ENCODE results near the gene LAMA2. TPM values are rescaled to one million over a fixed set of nuclear protein-coding genes. Genes with fewer than 3 reads are reported as not detected.

LAMA2 gene
- total and polyA plus RNA-seq, 5 donors from 2014 or later, result 0.06 to 0.47 (median 0.09) TPM

- DNase-seq (no peak), ATAC-seq (ENCODE audit: low read depth in 2 of 2) (no peak)
- no peak overlapping the region for H3K27ac ChIP-seq (ENCODE audit: insufficient read depth, low read length, poor library complexity, severe bottlenecking)
- no peaks in the 10 kb centered on the region for H3K4me1 ChIP-seq (ENCODE audit: control insufficient read depth, insufficient read depth, low read length, poor library complexity, severe bottlenecking)
- H3K4me1 Mint-ChIP-seq, result no peaks in the 10 kb centered on the region
- no peak overlapping the region for H3K27ac Mint-ChIP-seq
- H3K27me3 ChIP-seq (ENCODE audit: control insufficient read depth, insufficient read depth, low read length), result no peaks in the 10 kb centered on the region
- no peak overlapping the region for H3K4me3 ChIP-seq (ENCODE audit: low read depth, low read length)
- no peak overlapping the region for H3K4me3 Mint-ChIP-seq
- H3K36me3 ChIP-seq (ENCODE audit: control insufficient read depth, insufficient read depth, low read length), result no peaks in the 10 kb centered on the region
- H3K36me3 Mint-ChIP-seq, result no peaks in the 10 kb centered on the region
- peaks cover 0 to 1% (median 0%) of the 10 kb centered on the region in 7 donors for H3K9me3 Mint-ChIP-seq
- no peaks in the 10 kb centered on the region for H3K9me3 ChIP-seq (ENCODE audit: control insufficient read depth in 2 of 2, low read length in 2 of 2)
- H3K27me3 Mint-ChIP-seq, result peaks cover 7% of the 10 kb centered on the region
These were observed 630.5 kb downstream of the LAMA2 start for GRCh38 chr6:129513471-129513870.

GRCh38 chr6:129515004-129515403 is 632.1 kb downstream of the LAMA2 start:
- Histone ChIP-seq H3K9me3 (ENCODE audit: control insufficient read depth in 2 of 2, low read length in 2 of 2) (no peaks in the 10 kb centered on the region), H3K36me3 (ENCODE audit: control insufficient read depth, insufficient read depth, low read length) (no peaks in the 10 kb centered on the region), H3K27me3 (ENCODE audit: control insufficient read depth, insufficient read depth, low read length) (no peaks in the 10 kb centered on the region), H3K27ac (ENCODE audit: insufficient read depth, low read length, poor library complexity, severe bottlenecking) (no peak overlapping the region), H3K4me3 (ENCODE audit: low read depth, low read length) (no peak overlapping the region), H3K4me1 (ENCODE audit: control insufficient read depth, insufficient read depth, low read length, poor library complexity, severe bottlenecking) (no peaks in the 10 kb centered on the region)
- H3K4me3 Mint-ChIP-seq, result no peak overlapping the region
- no peak for ATAC-seq (ENCODE audit: low read depth in 2 of 2)
- H3K27ac Mint-ChIP-seq, result no peak overlapping the region
- no peak for DNase-seq
- no peaks in the 10 kb centered on the region for H3K4me1 Mint-ChIP-seq
- peaks cover 7% of the 10 kb centered on the region for H3K27me3 Mint-ChIP-seq
- peaks cover 0 to 1% (median 0%) of the 10 kb centered on the region in 7 donors for H3K9me3 Mint-ChIP-seq
- H3K36me3 Mint-ChIP-seq, result no peaks in the 10 kb centered on the region

GRCh38 chr6:129516005-129516404 is 633.1 kb downstream of the LAMA2 start:
- Mint-ChIP-seq H3K4me3 (no peak overlapping the region), H3K36me3 (no peaks in the 10 kb centered on the region), H3K27me3 (peaks cover 7% of the 10 kb centered on the region), H3K4me1 (no peaks in the 10 kb centered on the region), H3K27ac (no peak overlapping the region), H3K9me3 (peaks cover 0 to 1% (median 0%) of the 10 kb centered on the region in 7 donors)
- ATAC-seq (ENCODE audit: low read depth in 2 of 2), result no peak
- Histone ChIP-seq H3K27me3 (ENCODE audit: control insufficient read depth, insufficient read depth, low read length) (no peaks in the 10 kb centered on the region), H3K36me3 (ENCODE audit: control insufficient read depth, insufficient read depth, low read length) (no peaks in the 10 kb centered on the region), H3K9me3 (ENCODE audit: control insufficient read depth in 2 of 2, low read length in 2 of 2) (no peaks in the 10 kb centered on the region), H3K27ac (ENCODE audit: insufficient read depth, low read length, poor library complexity, severe bottlenecking) (no peak overlapping the region), H3K4me1 (ENCODE audit: control insufficient read depth, insufficient read depth, low read length, poor library complexity, severe bottlenecking) (no peaks in the 10 kb centered on the region), H3K4me3 (ENCODE audit: low read depth, low read length) (no peak overlapping the region)
- DNase-seq, result no peak

- no peak overlapping the region for H3K27ac Mint-ChIP-seq
- H3K4me3 Mint-ChIP-seq, result no peak overlapping the region
- H3K27me3 ChIP-seq (ENCODE audit: control insufficient read depth, insufficient read depth, low read length), result no peaks in the 10 kb centered on the region
- H3K27ac ChIP-seq (ENCODE audit: insufficient read depth, low read length, poor library complexity, severe bottlenecking), result no peak overlapping the region
- H3K9me3 Mint-ChIP-seq, result no peaks in the 10 kb centered on the region
- H3K4me3 ChIP-seq (ENCODE audit: low read depth, low read length), result no peak overlapping the region
- no peaks in the 10 kb centered on the region for H3K9me3 ChIP-seq (ENCODE audit: control insufficient read depth in 2 of 2, low read length in 2 of 2)
- ATAC-seq (ENCODE audit: low read depth in 2 of 2), result no peak
- H3K36me3 Mint-ChIP-seq, result no peaks in the 10 kb centered on the region
- H3K27me3 Mint-ChIP-seq, result peaks cover under 1% of the 10 kb centered on the region
- no peaks in the 10 kb centered on the region for H3K36me3 ChIP-seq (ENCODE audit: control insufficient read depth, insufficient read depth, low read length)
- DNase-seq, result no peak
- no peaks in the 10 kb centered on the region for H3K4me1 ChIP-seq (ENCODE audit: control insufficient read depth, insufficient read depth, low read length, poor library complexity, severe bottlenecking)
- no peaks in the 10 kb centered on the region for H3K4me1 Mint-ChIP-seq
These were observed 633.8 kb downstream of the LAMA2 start for GRCh38 chr6:129516787-129517186.

- Histone ChIP-seq H3K4me1 (ENCODE audit: control insufficient read depth, insufficient read depth, low read length, poor library complexity, severe bottlenecking) (no peaks in the 10 kb centered on the region), H3K4me3 (ENCODE audit: low read depth, low read length) (no peak overlapping the region), H3K27me3 (ENCODE audit: control insufficient read depth, insufficient read depth, low read length) (no peaks in the 10 kb centered on the region), H3K36me3 (ENCODE audit: control insufficient read depth, insufficient read depth, low read length) (no peaks in the 10 kb centered on the region), H3K27ac (ENCODE audit: insufficient read depth, low read length, poor library complexity, severe bottlenecking) (no peak overlapping the region), H3K9me3 (ENCODE audit: control insufficient read depth in 2 of 2, low read length in 2 of 2) (no peaks in the 10 kb centered on the region)
- H3K9me3 Mint-ChIP-seq, result no peaks in the 10 kb centered on the region
- H3K4me1 Mint-ChIP-seq, result no peaks in the 10 kb centered on the region
- DNase-seq, result no peak
- H3K27ac Mint-ChIP-seq, result no peak overlapping the region
- H3K27me3 Mint-ChIP-seq, result no peaks in the 10 kb centered on the region
- H3K36me3 Mint-ChIP-seq, result no peaks in the 10 kb centered on the region
- no peak overlapping the region for H3K4me3 Mint-ChIP-seq
- ATAC-seq (ENCODE audit: low read depth in 2 of 2), result no peak
These were observed 634.4 kb downstream of the LAMA2 start for GRCh38 chr6:129517288-129517687.

GRCh38 chr6:129519750-129520149 is 636.8 kb downstream of the LAMA2 start:
- Histone ChIP-seq H3K27me3 (ENCODE audit: control insufficient read depth, insufficient read depth, low read length) (no peaks in the 10 kb centered on the region), H3K4me1 (ENCODE audit: control insufficient read depth, insufficient read depth, low read length, poor library complexity, severe bottlenecking) (no peaks in the 10 kb centered on the region), H3K4me3 (ENCODE audit: low read depth, low read length) (no peak overlapping the region), H3K9me3 (ENCODE audit: control insufficient read depth in 2 of 2, low read length in 2 of 2) (no peaks in the 10 kb centered on the region), H3K36me3 (ENCODE audit: control insufficient read depth, insufficient read depth, low read length) (no peaks in the 10 kb centered on the region), H3K27ac (ENCODE audit: insufficient read depth, low read length, poor library complexity, severe bottlenecking) (no peak overlapping the region)
- Mint-ChIP-seq H3K36me3 (no peaks in the 10 kb centered on the region), H3K9me3 (no peaks in the 10 kb centered on the region), H3K27me3 (no peaks in the 10 kb centered on the region), H3K4me1 (no peaks in the 10 kb centered on the region), H3K4me3 (no peak overlapping the region), H3K27ac (no peak overlapping the region)
- DNase-seq (no peak), ATAC-seq (ENCODE audit: low read depth in 2 of 2) (no peak)

- Mint-ChIP-seq H3K36me3 (no peaks in the 10 kb centered on the region), H3K27ac (no peak overlapping the region), H3K27me3 (peaks cover 5% of the 10 kb centered on the region), H3K4me3 (no peak overlapping the region), H3K9me3 (no peaks in the 10 kb centered on the region), H3K4me1 (no peaks in the 10 kb centered on the region)
- Histone ChIP-seq H3K27ac (ENCODE audit: insufficient read depth, low read length, poor library complexity, severe bottlenecking) (no peak overlapping the region), H3K4me3 (ENCODE audit: low read depth, low read length) (no peak overlapping the region), H3K9me3 (ENCODE audit: control insufficient read depth in 2 of 2, low read length in 2 of 2) (no peaks in the 10 kb centered on the region), H3K36me3 (ENCODE audit: control insufficient read depth, insufficient read depth, low read length) (no peaks in the 10 kb centered on the region), H3K4me1 (ENCODE audit: control insufficient read depth, insufficient read depth, low read length, poor library complexity, severe bottlenecking) (no peaks in the 10 kb centered on the region), H3K27me3 (ENCODE audit: control insufficient read depth, insufficient read depth, low read length) (no peaks in the 10 kb centered on the region)
- ATAC-seq (ENCODE audit: low read depth in 2 of 2) (no peak), DNase-seq (no peak)
These were observed 639.0 kb downstream of the LAMA2 start for GRCh38 chr6:129521946-129522345.

- no peak overlapping the region for H3K4me3 Mint-ChIP-seq
- H3K27me3 ChIP-seq (ENCODE audit: control insufficient read depth, insufficient read depth, low read length), result no peaks in the 10 kb centered on the region
- no peaks in the 10 kb centered on the region for H3K36me3 Mint-ChIP-seq
- no peak overlapping the region for H3K27ac Mint-ChIP-seq
- no peaks in the 10 kb centered on the region for H3K4me1 ChIP-seq (ENCODE audit: control insufficient read depth, insufficient read depth, low read length, poor library complexity, severe bottlenecking)
- H3K4me1 Mint-ChIP-seq, result no peaks in the 10 kb centered on the region
- H3K9me3 Mint-ChIP-seq, result no peaks in the 10 kb centered on the region
- peaks cover 5% of the 10 kb centered on the region for H3K27me3 Mint-ChIP-seq
- H3K9me3 ChIP-seq (ENCODE audit: control insufficient read depth in 2 of 2, low read length in 2 of 2), result no peaks in the 10 kb centered on the region
- no peaks in the 10 kb centered on the region for H3K36me3 ChIP-seq (ENCODE audit: control insufficient read depth, insufficient read depth, low read length)
- no peak overlapping the region for H3K27ac ChIP-seq (ENCODE audit: insufficient read depth, low read length, poor library complexity, severe bottlenecking)
- no peak overlapping the region for H3K4me3 ChIP-seq (ENCODE audit: low read depth, low read length)
- DNase-seq (no peak), ATAC-seq (ENCODE audit: low read depth in 2 of 2) (no peak)
These were observed 640.9 kb downstream of the LAMA2 start for GRCh38 chr6:129523816-129524215.
